NCI-H2196 (cell line): Measurements from ENCODE around the gene CENPX.

Source experiments
- DNase-seq: peaks from one replicate; lab custom pipeline; 2025; ENCODE audit not compliant: unreplicated experiment; lab: John Stamatoyannopoulos, UW

CENPX gene

DNA sequence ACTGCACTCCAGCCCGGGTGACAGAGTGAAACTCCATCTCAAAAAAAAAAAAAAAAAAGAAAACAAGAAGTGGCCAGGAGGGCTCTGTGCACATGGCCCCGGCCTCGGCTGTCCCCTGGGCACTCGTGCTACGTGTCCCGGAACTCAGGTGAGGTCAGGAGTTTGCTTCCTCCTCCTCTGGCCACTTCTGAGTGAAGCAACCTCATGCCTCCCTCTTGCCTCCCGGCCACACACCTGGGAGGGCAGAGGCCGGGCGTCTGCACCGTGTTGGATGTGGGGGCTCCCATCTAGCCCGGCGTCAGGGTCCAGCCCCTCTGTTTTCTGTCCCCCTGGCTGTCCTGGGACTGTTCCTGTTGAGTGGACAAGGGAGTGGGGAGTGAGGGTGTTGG, 23.1 kb downstream of the CENPX start:
- DNase-seq: no peak

GRCh38 chr17:81998691-81999438, 23.8 kb downstream of the CENPX start:
- no peak for DNase-seq

DNA sequence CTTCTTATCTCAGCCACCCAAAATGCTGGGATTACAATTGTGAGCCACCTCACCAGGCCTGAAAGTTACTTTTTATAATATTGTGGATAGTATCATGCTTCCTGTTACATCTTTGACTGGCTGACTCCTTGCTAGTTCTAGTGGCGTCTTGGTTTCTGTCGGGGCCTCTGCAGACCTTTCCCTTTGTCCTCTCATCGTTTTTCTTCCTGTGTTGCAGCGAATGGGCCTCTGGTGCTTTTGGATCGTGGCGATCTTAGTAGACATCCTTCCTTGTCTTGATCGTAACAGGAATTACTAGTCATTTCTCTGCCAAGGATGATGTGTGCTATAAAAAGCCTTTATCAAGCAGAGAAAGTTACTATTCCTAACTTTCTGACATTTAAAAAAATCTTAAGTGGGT, 24.5 kb downstream of the CENPX start:
- DNase-seq: no peak

- no peak for DNase-seq
Observed at GRCh38 chr17:81996757-81997441, 25.8 kb downstream of the CENPX start.

- no peak for DNase-seq
Observed at GRCh38 chr17:81996232-81996756, 26.4 kb downstream of the CENPX start.

DNA sequence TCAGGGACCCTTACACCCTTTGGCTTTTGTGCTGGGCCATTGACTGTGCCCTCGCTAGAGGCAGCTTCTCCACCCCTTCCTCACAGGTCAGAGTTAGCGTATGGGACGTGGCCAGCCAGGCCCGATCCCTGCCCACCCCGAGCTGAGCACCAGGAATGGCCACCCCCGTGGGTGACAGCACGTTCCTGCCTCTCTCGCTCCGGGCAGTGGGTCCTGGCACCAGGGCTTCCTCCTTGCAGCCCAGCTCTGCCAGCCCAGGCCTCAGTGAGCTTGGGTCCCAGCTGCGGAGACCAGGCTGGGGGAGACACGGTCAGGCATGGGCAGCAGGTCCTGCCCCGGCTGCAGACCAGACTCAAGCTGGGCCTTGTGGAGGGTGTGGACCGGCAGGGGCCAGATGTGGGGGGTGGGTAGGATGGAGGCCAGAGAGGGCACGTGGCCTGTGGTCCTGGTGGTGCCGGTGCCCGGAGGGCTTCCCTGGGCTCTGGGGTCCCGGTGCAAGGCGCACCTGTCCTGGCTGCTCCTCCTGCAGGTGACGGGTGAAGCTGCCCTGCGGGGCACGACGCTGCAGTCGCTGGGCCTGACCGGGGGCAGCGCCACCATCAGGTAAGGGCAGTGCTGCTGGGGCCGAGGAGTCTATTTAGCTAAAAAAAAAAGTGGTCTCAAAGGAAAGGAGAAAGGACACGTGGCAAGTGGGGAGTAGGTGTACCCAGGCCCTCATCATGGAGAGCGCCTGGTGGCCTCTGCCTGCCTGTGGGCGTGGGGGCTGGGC, 27.0 kb downstream of the CENPX start:
- DNase-seq: no peak

- no peak for DNase-seq
Observed at GRCh38 chr17:81994593-81995462, 27.9 kb downstream of the CENPX start.

- no peak for DNase-seq
Observed at GRCh38 chr17:81993729-81994592, 28.7 kb downstream of the CENPX start.

DNA sequence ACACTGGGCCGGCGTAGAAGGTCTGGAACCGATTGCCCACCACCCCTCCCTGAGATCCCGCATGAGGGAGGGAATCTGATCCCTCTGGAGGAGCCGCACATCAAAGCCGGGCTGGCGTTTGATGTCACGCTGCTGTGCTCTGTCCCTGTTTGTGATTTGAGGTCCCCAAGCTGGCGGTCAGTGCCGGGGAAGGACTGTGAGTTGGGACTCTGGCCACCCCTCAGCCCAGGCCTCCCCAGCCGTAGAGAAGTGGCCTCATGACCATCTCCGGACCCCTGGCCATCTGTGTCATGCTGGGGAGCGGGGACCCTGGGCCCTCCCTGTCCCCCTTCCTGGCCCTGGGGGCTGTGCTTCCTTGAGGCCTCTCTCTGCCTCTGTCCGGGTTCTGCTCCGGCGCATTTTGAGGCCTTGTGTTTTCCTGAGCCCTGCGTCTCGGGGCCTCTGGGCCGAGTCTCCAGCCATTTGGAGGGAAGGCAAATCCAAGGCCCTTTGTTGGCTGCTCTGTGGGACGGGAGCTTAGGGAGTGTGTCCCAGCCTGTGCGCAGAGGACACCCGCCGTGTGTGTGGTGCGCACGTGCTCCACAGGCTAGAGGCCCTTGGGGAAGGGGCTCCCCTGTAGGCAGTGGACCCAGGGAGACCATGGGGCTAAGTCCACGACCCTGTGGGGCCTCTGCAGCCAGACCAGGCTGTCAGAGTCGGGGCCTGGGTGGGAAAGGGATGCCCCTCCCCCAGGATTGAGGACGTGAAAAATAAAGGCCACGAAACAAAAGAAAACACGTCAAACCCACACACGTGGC, 30.2 kb downstream of the CENPX start:
- DNase-seq: no peak

GRCh38 chr17:81991684-81992305, 30.9 kb downstream of the CENPX start:
- peak; percentile 98 for DNase-seq

GRCh38 chr17:81990836-81991683, 31.6 kb downstream of the CENPX start:
- DNase-seq: no peak

GRCh38 chr17:81987161-81987770, 35.4 kb downstream of the CENPX start:
- DNase-seq: no peak

DNA sequence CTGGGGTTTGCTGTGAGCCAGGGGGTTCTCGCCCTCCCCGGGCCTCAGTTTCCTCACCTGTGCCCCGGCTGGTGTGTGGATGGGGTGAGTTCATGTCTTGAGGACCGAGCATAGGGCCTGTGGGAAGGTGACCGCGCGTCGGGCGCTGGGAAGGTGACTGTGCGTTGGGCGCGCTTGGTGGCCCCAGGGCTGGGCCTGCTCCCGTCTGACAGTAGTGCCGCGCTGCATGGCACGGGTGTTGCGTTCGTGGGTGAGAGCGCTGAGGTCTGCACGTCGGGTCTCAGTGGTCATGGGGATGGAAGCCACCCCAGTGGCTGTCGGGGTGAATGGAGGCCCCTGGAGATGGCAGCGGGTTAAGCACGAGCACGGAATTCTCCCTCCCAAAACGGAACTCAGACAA, 36.1 kb downstream of the CENPX start:
- no peak for DNase-seq

DNA sequence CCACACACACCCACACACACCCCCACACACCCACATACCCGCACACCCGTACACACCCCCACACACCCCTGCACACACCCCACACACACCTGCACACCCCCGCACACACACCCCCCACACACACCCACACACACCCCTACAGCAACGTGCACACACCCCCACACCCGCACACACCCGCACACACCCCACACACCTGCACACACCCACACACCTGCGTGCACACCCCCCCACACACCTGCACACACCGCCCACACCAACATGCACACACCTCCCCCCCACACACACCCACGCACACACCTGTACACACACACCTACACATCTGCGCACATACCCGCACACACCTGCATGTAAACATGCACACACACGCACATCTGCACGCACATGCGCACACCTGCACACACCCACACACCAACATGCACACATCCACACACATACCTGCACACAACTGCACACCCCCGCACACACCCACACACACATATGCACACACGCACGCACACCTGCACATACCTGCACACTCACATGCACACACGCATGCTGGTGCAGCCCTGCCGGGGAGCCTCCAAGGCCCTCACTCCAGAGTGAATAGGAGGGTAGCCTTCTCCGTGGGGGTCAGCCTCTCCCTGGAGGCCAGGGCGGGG, 37.8 kb downstream of the CENPX start:
- DNase-seq: no peak

GRCh38 chr17:81983639-81984373, 38.9 kb downstream of the CENPX start:
- DNase-seq: no peak

GRCh38 chr17:81983011-81983638, 39.6 kb downstream of the CENPX start:
- no peak for DNase-seq
